ENCODE results near the gene ACOT7.

Gene ACOT7

DNA sequence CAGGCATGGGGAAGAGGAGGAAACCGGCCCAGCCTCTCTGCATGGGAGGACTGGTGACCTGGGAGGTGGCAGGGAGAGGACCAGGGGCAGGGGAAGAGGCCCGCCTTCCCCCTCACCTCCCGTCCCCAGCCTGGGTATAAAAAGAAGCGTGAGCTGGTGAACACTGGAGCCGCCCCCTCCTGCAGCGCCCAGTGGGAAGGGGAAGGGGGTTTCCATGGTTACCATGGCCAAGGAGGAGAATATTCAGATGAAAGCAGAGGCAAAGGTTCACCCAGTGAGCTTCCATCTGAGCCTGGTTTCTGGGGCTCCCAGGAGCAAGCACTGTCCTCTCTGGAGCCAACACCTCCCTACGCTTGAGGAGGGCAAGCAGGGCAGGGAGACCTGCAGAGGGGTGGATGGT lies 54.9 kb downstream of the ACOT7 start:
- no peak for DNase-seq

DNA sequence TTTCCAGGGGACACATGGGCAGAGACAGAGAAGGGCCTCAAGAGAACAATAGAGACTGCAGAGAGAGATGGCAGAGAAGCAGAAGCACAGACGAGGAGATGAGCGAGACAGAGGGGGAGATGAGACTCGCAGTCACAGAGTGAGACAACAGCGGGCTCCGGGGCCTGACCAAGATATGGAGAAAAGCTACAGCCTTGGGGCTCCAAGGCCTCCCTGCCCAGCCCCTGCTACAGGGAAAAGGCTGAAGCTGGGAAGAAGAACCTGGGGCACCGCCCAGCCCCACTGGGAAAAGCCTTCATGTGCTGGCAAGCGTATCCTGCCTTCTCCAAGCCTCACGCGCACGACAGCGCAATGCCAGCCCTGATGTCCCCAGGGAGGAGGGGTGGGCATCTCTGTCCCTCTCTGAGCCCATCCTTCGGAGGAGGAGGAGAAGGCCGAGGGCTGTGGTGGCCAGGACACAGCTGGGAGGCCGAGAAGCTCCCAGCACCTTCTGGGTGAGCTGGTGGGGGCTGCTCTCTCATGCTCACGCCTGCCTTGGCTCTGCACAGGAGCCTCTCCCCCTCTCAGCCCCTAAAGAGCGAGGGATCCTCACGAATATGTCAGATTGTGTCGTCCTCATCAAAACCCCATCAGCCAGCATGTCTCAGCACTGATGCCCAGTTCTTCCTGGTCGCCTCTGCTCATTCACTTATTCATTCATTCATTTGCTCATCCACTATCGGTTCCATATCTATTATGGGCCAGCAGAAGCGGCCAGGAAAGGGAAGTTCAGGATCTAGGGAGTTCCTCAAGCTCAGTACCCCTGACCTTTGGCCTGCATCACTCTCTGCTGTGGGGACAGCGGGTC lies 56.6 kb downstream of the ACOT7 start:
- DNase-seq: no peak

DNA sequence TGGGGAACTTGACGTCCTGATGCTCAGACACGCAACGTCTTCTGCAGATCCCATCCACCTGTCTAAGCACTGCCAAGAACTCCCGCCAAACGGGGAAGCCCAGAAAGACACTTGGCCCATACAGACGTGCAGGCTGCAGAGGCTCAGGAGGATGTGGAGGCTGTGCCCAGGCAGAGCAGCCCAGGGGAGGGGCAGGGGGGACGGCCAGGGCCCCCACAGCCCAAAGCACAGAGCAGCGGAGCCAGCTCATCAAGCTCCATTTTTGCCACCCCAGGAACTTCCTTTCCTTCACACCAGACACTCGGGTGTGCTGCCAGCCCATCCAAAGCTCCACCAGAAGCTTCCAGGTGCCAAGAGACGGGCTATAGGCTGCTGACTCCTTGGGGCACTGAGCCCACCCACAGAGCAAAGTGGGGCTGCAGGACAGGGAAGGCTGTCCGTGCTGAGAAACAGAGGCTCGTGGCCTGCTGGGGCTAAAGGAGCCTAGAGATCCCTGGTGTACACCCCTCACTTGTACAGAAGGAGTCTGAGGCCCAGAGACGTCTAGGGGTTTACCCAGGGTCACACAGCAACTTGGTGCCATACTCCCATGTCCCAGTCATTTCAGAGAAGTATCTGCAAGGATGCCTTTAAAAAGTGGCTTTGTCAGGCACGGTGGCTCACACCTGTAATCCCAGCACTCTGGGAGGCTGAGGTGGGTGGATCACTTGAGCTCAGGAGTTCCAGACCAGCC lies 59.1 kb downstream of the ACOT7 start:
- DNase-seq: no peak

DNA sequence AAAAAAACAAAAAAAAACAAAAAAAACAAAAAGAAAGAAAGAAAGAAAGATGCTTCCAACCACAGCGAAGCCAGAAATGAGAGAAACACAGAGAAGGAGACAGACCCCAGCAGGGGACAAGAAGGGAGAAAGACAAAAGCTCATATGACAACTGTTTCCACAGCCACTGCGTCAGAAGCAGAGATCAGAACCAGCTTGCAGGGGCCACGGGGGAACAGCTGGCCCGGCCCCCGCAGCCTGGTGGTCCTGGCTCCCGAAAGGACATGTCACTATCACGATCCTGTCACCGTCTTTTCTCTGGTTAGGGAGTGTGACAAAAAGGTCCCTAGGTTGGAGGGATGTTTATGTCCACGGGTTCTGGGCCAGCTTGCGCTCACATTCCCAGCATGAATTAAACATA lies 60.7 kb downstream of the ACOT7 start:
- no peak for DNase-seq

DNA sequence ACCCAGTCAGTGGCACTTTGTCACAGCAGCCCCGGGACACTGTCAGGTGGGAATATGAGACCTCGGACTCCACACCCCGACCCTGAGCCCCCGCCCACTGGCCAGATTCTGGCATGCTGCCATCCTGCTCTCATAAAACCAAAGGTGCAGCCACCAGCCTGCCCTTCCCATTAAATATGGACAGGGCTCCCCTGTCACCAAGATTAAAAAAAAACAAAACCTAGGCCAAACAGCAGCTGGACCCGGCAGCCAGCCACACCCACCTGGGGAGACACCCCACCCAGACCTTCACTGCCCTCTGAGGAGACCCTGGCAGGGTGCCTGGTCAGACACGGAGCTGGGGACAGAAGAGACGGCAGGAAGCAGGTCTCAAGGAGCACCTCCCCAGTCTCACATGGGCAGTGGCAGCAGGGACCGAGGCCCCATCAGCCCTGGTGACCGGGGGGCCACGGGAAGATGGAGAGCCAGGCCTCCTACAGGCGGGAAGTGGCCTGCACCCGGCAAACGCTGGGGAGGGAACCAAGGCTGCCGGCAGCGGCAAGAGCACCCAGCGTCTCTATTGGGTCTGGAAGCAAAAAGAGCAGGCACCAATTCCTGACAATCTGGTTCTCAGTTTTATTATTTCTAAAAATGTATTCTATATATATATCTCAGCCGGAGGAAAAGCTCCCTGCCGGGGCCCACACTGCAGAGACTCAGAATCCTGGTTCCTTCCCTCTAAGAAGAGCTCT lies 61.9 kb downstream of the ACOT7 start:
- no peak for DNase-seq

DNA sequence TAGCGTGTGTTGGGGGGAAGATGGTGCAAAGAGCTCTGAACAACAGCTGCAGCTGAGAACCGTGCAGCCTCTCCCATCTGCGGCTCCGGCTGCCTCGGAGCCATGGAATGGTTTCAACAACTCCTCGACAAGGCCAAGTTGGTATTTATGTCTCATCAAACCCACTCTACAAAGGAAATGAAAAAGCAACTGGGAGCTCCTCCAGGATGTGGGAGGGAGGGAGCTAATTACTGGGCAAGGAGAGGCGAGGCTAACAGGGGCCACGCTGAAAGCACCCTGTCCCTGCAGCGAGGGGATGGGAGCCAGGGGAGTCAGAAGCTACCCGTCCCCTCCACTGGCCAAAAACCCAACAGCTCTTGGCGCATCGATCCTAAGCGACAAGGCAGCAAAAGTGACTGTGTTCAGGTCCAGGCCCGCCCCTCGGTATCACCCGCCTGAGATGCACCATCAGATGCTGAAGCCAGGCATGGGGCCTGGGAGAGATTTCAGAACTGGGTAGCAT lies 63.1 kb downstream of the ACOT7 start:
- DNase-seq: no peak

DNA sequence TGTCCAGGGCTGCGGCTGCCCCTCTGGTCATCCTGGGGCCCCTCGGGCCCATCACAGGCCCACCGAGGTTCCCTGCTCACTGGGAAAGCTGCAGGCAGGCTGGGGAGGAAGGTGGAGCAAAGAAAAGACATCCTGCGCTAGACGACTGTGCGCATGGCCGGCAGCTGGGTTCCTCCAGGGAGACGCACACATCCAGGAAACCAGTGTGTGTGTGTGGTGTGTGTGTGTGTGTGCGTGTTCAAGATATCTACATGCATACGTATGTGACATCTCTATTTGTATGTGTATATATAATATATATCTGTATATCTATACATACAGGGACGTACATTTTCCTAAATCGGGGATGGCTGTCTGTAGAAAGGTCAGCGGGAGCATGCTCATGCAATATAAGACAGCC lies 63.7 kb downstream of the ACOT7 start:
- DNase-seq: no peak

DNA sequence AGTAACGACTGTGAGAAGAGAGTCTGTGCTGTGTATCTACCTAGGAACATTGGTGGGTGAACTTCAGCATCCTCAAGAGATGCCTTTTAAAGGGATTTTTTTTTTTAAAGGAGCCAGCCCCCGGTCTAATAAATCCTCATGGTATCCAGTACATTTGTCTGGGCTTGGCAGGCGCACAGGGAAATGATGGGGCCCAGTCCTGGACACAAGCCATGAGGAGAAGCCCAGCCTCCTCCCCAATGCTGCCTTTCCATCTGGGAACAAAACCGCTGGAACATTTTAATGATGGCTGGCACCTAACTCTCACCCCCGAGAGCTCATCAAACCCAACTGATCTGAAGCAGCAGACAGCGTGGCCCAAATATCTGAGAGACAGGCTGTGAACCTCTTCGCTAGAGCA lies 64.2 kb downstream of the ACOT7 start:
- DNase-seq: no peak

DNA sequence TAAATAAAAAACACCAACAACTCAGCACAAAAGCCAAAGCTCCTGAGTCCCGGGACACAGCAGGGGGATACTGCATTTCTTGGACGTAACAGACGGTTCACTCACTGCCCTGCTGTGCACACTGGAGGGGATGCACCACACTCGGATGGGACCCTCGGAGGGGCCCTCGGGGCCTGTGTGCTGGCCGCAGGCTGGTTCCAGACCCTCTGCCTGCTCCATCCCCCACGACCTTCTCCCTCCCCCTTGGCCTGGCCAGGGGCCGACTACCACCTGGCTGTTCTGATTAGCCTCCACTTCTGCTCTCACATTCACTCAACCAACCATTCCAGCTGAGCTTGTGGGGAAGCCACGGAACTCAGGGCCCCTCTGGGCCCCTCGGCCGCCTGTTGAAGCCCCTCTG lies 64.9 kb downstream of the ACOT7 start:
- DNase-seq: no peak

DNA sequence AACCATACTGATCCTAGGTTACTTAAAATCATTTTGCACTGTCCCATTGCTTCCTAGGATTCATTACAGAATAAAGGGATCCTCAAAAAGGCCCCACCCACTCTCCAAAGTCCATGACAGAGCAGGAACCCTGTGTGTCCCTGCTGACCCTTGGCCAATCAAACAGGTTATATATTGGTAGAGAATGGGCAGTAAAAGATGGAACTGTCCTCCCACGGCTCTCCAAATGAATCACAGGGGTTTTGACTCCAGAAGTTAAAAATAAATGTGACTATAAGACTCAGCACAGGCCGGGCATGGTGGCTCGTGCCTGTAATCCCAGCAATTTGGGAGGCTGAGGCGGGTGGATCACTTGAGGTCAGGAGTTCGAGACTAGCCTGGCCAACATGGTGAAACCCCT lies 65.5 kb downstream of the ACOT7 start:
- DNase-seq: no peak

DNA sequence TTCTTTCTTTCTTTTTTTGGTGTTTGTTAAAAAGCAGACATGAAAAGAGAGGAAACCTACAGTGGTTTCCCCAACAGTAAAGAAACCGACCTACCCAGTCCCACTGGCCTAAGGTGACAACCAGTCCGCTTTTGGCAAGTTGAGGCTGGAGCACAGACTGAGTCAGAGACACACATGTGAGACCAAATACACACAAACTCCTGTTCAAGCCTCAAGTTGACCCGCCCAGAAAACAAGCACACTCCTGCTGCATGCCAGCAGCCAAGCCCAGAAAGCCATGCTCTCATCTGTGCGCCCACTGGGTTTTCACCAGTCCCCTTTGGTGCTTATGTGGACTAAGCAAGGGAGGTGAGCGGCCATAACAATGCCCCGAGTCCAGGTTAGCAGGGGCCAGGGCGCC lies 68.1 kb downstream of the ACOT7 start:
- DNase-seq: no peak

DNA sequence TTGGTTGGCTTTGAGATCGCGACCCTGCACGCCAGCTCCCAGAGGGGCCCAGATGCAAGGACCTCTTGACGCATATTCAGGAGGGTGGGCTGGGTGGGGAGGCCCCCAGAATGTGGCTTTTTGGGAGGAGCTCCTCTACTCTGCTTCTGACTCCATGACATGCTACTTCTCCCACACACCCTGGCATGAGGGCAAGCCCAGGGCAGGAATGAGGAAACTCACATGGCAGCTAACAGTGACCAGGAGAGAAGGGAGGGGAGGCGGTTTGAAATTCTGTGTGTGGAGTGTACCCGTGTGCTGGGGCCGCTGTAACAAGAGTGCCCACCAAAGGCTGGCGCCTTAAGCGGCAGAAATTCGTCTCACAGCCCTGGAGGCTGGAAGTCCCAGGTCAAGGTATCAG lies 71.4 kb downstream of the ACOT7 start:
- no peak for DNase-seq

DNA sequence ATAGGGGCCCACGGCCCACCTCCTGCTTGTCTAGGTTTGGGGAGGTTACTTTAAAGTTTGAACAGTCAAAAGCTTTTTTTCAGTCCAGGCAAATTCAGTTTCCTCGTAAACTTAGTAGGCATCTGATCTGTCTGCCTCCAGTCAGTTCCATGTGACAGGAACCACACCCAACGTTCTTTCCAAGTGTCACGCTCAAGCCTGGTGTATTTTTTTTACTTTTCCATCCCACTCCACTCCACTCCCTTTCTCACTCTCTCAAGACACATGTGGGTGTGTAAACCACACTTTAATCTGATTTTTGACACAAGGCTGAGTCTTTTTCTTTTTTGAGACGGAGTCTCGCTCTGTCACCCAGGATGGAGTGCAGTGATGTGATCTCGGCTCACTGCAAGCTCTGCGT lies 72.4 kb downstream of the ACOT7 start:
- no peak for DNase-seq

DNA sequence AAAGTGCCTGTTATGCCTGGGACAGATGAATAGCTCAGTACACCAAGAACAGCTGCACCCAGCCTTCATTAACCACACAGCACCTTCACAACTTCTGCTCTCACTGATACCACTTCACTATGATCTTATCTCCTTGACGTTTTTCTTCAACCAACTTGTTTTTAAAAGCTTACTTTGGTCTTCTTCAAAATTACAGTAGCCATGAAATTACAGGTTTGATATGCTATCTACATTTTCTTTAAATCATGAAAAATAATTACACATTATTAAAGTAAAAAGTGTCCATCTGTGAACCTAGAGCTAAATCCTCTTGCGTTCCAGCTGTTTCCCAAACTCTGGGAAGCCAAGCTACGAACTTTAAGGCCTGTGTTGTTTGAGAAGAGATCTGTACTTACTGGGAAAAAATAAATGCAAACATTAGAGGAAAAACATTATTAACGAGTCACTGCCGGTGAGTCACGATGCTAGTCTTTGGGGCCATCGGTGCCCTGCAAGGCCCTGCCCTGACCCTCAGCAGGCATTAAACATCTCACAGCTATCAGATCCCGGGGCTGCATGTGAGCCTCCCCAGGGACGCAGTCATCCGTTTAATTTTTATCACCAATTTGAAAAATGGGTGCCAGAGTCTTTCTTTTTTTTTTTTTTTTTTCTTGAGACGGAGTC lies 76.3 kb downstream of the ACOT7 start:
- no peak for DNase-seq

DNA sequence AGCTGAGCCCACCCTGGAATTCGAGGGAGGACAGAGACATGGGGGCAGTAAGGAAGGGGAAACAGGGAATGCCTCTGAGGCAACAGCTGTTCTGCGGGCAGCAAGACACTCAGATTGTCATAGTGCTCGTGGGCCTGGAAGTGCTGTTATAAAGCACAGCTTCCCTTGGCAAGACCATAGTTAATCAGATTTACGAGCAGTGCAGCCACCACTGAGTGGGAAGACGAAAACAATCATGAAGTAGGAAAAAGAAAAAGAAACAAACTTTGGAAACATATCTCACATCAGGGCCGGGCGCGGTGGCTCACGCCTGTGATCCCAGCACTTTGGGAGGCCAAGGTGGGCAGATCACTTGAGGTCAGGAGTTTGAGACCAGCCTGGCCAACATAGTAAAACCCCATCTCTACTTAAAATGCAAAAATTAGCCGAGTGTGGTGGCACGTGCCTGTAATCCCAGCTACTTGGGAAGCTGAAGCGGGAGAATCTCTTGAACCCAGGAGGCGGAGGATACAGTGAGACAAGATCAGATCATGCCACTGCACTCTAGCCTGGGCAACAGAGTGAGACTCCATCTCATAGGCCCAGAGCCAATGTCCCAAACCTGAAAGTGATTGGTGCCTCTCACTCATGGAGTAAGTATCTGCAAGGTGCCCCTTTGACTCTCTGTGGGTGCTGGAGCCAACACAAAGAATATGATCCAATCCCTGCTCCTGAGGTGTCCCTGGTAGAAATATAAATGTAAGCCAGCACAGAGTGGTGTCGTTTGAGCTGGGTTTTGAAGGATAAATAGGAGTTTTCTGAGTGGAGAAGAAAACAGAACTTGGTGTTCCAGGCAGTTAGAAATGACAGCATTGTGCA lies 77.1 kb downstream of the ACOT7 start:
- no peak for DNase-seq

DNA sequence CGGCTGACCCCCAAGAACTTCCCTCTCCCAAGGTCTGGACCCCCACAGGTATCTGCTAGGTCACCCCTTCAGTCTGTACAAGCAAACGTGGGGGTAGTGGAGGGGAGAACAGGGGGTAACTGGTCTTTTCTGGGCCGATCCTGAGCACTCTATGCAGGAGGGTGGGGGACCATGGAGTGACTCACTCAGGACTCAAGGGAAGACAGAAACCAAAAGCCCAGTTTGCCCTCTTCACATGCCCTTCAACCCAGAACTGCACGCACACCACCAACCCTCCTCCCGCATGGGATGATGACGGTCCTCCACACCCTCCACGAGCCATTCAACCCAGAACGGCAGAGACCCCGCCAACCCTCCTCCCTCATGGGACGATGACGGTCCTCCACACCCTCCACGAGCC lies 79.1 kb downstream of the ACOT7 start:
- no peak for DNase-seq

DNA sequence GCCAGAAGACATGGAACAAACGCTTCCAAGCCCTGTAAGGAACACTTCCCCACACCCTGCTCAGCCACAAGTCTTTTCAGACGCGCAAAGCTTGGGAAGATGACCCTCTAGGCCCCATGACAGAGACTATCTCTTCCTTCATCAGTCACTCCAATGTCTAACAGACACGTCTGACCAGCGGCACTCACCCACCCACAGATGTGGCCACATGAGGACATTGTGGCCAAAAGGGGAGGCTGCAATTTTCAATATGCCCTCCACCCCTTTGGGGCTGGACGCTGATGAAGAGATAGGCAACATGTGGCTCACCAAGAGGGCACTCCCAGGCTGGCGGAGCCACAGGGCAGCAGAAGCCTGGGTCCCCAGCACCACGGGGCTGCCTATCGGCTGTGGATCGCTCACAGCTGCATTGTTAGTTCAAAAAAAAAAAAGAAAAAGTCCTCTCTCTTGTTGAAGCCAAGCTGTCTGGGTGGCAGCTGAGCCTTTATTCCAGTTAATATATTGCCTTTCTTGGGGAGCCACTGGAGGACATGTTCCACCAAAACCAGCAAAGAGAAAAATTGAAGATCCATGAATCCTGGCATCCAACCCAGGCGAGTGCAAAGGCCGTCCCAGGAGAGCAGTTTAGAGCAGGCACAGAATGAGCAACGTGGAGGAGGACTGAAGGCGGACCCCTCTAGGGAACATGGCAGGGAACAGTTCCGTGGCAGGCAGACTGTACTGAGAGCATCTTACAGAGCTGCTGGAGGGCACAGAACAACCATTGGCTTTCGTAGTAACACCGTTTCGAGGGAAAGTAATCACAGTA lies 80.0 kb downstream of the ACOT7 start:
- DNase-seq: no peak

DNA sequence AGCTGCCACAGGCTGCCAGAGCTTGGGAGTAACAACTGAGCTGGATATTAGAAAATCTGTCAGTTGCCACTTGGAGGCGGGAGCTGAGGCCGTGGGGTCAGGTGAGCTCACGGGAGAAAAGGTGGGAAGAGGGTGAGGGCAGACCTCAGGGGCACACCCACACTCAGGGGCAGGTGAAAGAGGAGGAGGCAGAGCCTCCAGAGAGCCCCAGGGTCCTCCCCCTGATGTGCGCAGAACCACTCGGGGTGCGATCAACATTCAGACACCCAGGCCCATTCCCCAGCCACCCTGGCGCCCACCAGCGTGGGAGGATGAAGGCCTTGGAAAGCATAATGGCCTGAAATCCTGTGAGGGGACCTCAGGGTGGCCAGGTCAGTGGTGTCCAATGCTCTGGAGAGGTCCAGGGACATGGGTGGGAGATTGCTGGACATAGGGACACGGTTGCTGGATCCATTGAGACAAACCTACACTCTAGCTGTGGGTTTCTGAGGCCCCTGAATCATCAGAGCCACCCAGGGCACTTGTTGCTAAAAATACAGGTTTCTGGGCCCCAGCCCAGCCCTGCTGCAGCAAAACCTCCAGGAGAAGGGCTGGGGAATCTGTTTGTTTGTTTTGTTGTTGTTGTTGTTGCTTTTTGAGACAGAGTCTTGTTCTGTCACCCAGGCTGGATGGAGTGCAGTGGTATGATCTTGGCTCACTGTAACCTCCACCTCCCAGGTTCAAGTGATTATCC lies 83.3 kb downstream of the ACOT7 start:
- no peak for DNase-seq

DNA sequence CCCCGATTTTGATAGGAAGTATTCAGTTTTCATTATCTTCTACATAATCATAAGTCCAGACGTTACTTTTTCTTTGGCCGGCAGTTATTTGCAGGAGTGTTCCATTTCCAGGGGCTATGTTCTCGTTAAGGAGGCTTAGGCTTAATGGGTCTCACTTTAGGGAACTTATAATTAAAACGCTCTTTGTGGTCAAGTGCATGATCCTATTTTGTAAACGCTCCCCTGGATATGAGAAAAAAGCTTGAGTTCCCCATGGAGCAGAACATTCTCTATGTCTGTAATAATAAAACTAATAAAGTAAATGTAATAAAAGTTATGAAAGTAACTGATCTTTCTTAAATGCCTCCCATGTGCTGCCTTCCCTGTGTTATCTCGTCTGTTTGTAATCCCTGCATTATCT lies 84.0 kb downstream of the ACOT7 start:
- DNase-seq: no peak

DNA sequence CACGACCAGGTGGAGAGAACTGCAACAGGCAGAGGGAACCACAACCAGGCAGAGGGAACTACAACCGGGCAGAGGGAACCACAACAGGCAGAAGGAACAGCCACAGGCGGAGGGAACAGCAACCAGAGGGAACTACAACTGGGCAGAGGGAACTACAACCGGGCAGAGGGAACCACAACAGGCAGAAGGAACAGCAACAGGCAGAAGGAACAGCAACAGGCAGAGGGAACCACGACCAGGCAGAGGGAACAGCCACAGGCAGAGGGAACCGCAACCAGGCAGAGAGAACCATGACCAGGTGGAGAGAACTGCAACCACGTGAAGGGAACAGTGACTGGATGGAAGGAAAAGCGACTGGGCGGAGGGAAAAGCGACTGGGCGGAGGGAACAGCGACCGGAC lies 85.1 kb downstream of the ACOT7 start:
- no peak for DNase-seq

DNA sequence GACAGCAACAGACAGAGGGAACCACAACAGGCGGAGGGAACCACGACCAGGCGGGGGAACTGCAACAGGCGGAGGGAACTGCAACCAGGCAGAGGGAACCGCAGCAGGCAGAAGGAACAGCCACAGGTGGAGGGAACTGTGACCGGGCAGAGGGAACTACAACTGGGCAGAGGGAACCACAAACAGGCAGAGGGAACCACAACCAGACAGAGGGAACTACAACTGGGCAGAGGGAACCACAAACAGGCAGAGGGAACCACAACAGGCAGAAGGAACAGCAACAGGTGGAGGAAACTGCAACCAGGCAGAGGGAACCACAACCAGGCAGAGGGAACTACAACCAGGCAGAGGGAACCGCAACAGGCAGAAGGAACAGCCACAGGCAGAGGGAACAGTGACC lies 85.9 kb downstream of the ACOT7 start:
- peak; percentile 54 for DNase-seq
